DLD1 (cell line): ENCODE results near the gene GRK6.
"Not testable (repeated sequence)": the region's sequence is repeated elsewhere in the genome, so short reads cannot be mapped to it uniquely, and the experiment has no call there.

Experiments
- in situ Hi-C: cut with HindIII; loops from 2 replicates; pipeline ENCODE4 v1.10.0; 2017; ENCODE audit warnings: low sequenced_read_pairs

Gene GRK6

GRCh38 chr5:177483994-177484901 is 57.8 kb downstream of the GRK6 start:
- in situ Hi-C loops: no loop called here

DNA sequence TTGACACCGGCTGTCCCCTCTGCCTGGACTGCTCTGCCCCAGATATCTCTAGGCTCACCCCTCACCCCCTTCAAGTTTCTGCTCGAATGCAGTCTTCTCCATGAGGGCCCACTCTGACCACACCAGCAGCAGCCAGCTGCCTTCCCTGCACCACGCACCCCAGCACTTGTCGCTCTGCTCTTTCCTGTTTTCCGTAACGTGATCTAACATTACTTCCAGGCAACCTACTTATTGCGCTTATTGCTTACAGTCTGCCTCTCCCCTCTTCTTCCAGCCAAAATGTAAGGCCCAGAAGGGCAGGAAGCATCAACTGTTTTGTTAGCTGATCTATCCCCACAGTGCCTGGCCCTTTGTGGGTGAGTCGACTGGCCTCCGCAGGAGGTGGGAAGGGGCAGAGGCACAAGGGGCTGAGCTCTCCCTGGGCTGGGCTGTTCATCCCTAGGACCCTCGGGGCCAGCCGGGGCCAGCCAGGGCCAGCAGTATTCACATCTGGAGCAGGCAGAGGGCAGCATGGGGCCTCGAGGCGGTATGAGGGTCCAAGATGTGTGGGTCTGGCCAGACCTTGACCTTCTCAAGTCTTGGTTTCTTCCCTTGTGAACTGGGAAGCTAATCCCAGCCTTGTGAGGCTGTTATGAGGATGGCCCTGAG is 58.5 kb downstream of the GRK6 start:
- in situ Hi-C loops: no loop called here

DNA sequence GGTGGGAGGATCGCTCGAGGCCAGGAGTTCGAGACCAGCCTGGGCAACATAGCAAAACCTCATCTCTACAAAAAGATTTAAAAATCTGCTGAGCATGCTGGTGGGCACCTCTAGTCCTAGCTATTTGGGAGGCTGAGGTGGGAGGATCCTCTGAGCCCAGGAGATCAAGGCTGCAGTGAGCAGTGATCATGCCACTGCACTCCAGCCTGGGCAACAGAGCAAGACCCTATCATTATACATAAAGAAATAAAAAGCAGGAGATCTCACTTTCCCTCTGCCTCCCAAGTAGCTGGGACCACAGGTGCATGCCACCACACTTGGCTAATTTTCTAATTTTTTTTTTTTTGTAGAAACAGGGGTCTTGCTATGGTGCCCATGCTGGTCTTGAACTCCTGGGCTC is 59.3 kb downstream of the GRK6 start:
- in situ Hi-C loops: not testable (repeated sequence)

GRCh38 chr5:177486256-177486655 is 59.8 kb downstream of the GRK6 start:
- in situ Hi-C loops: no loop called here

- in situ Hi-C loops: no loop called here
Observed at GRCh38 chr5:177487144-177487543, 60.7 kb downstream of the GRK6 start.

- in situ Hi-C loops: no loop called here
Observed at GRCh38 chr5:177487975-177488374, 61.5 kb downstream of the GRK6 start.

GRCh38 chr5:177489119-177489716 is 62.7 kb downstream of the GRK6 start:
- in situ Hi-C loops: no loop called here

GRCh38 chr5:177490311-177490991 is 64.0 kb downstream of the GRK6 start:
- in situ Hi-C loops: no loop called here

GRCh38 chr5:177490992-177491391 is 64.5 kb downstream of the GRK6 start:
- in situ Hi-C loops: no loop called here

- in situ Hi-C loops: no loop called here
Observed at GRCh38 chr5:177491429-177491945, 65.0 kb downstream of the GRK6 start.

DNA sequence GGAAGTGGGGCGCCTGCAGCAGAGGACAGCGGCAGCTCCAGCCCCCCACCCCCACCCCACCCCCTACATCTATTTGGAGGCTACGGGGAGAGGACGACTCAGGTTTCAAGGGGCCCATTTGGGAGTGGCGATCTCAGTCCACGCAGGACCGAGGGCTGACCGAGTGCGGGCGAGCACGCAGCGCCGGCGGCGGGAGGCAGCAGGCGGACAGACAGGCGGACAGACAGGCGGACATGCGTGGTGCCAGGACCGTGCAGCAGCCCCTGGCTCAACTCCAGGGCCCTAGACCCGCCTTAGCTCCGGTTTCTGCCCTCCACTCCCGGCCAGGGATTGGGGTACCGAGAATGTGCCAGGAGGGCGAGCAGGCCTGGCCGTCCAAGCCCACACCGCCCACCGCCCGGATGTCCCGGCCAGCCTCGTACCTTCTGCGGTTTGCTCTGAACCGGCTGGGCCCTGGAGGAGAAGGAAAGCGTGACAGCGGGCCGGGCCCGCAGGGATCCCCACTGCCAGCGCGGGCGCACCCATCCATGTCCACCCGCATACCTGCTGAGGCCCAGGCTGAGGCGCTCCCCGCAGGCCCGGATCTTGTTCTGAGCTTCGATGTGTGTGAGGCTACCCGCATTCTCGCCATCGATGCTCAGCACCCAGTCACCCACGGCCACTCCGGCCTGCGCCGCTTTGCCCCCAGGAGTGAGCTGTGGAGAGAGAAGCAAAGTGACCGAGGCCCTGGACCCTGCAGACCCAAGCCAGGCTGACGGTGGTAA is 65.7 kb downstream of the GRK6 start:
- in situ Hi-C loops: no loop called here
